HS-5 (cell line): ENCODE results near the gene DDIT3.
"Not testable (repeated sequence)": the region's sequence is repeated elsewhere in the genome, so short reads cannot be mapped to it uniquely, and the experiment has no call there.

Experiments
- DNase-seq: peaks from one replicate; pipeline ENCODE4 v3.0.0-alpha.2; 2012; ENCODE audit warnings: low read depth

DDIT3 gene, protein sequence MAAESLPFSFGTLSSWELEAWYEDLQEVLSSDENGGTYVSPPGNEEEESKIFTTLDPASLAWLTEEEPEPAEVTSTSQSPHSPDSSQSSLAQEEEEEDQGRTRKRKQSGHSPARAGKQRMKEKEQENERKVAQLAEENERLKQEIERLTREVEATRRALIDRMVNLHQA

DNA sequence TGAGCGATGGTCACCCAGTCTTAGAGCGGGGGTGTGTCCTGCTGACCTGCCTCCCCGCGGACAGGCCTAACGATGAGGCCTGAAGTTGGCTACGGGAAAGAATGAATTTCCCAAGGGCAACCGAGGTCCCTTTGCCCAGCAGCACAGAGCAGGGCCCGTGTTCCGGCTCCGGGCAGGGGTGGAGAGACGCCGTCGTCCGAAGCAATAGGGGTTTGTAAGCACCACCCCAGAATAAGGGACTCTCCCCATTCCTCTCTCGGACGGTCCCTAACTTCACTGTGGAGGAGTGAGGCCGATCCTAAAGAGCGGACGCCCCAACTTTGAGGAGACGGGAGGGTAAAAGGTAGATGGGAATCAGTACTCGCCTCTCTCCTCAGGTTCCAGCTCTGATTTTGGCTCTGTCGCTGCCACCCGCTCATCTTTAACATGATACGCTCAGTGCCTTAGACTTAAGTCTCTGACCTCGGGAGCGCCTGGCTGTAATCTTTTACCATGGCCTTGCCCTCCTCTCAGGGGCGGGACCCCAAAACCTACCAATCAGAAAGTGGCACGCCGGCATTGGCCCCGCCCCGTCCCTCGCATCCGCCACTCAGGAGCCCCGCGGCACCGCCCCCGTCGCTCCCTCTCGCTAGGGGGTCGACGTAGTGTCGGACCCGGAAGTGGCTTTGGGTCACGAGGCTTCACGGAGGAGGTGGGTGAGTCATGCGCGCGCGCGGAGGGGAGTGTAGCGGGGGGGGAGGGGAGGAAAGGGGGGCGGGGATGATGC is at the start of gene DDIT3:
TSS of gene DDIT3 (minus strand) at position 462 of the 766 bp plus-strand sequence. CDS start 3,108 bp downstream, outside the sequence.
- DNase-seq = peak; percentile 88

DNA sequence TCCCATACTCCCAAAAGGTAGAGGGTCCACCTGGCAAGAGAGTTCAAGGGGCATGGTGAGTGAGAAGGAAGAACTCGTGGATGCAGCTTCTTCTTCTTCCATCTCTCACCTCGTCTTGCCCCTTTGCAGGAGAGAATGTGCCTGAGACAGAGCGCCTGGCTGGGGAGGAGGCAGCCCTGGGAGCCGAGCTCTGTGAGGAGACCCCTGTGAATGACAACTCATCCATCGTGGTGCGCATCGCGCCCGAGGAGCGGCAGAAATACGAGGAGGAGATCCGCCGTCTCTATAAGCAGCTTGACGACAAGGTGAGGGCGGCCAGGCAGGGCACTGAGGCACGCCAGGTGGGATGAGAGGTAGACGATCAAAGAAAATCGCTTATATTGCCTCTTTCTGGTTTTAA is 49.5 kb upstream of the DDIT3 start:
- no peak for DNase-seq

GRCh38 chr12:57568838-57569237 is 48.5 kb upstream of the DDIT3 start:
- DNase-seq = no peak

- no peak for DNase-seq
Observed at GRCh38 chr12:57564178-57564740, 43.9 kb upstream of the DDIT3 start.

GRCh38 chr12:57563358-57563757 is 43.0 kb upstream of the DDIT3 start:
- DNase-seq = no peak

DNA sequence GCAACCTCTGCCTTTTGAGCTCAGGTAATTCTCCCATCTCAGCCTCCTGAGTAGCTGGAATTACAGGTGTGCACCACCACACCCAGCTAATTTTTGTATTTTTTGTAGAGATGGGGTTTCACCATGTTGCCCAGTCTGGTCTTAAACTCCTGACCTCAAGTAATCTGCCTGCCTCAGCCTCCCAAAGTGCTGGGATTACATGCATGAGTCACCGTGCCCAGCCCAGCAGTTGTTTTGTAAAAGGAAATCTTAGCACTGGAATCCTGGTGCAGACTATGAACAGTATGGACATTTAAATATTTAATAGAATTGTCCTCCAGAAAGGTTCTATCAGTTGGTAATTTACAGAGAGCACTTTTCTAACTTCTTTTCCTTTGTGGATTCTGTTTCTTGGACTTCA is 40.8 kb upstream of the DDIT3 start:
- not testable (repeated sequence) for DNase-seq

DNA sequence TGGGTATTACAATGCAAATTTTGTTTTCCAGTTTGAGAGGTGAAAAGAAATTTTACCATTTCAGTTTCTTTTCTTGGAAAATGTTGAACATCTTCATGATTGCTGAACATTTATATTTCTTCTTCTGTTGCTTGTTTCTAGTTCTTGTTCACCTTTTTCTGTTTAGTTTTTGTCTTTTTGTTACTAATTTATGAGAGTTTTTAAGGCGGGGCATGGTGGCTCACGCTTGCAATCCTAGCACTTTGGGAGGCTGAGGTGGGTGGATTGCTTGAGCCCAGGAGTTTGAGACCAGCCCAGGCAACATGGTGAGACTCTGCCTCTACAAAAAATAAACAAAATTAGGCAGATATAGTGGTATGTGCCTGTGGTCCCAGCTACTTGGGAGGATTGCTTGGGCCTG is 40.2 kb upstream of the DDIT3 start:
- no peak for DNase-seq

DNA sequence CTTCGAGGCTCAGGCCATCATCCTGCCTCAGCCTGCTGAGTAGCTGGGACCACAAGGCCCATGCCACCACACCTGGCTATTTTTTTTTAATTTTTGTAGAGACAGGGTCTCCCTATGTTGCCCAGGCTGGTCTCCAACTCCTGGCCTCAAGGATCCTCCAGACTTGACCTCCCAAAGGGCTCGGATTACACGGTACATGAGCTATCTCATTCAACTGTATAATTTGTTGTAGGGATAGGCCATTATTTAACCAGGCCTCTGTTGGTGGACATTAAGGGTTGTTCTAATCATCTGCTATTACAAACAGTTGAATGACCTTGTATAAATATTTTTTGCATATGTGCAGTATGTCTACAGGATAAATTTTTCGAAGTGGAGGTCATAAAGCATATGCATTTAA is 38.5 kb upstream of the DDIT3 start:
- no peak for DNase-seq

DNA sequence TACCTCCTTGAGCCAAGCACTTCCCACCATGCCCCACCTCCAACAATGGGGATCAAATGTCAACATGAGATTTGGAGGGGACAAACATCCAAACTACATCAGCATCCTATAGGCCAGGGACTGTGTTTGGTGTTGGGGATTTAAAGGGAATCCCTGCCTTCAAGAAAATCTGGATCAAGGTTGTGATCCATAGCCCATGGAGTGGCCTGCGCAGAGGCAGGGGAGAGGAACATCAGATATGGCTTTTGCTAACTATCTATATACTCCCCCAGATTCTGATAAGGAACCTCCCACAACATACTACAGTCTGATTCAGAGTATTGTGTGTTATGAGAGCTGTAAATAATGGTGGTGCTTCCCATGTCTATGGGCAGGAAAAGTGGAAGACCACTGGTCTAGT is 34.6 kb upstream of the DDIT3 start:
- no peak for DNase-seq

- DNase-seq = no peak
Observed at GRCh38 chr12:57554453-57554852, 34.1 kb upstream of the DDIT3 start.

DNA sequence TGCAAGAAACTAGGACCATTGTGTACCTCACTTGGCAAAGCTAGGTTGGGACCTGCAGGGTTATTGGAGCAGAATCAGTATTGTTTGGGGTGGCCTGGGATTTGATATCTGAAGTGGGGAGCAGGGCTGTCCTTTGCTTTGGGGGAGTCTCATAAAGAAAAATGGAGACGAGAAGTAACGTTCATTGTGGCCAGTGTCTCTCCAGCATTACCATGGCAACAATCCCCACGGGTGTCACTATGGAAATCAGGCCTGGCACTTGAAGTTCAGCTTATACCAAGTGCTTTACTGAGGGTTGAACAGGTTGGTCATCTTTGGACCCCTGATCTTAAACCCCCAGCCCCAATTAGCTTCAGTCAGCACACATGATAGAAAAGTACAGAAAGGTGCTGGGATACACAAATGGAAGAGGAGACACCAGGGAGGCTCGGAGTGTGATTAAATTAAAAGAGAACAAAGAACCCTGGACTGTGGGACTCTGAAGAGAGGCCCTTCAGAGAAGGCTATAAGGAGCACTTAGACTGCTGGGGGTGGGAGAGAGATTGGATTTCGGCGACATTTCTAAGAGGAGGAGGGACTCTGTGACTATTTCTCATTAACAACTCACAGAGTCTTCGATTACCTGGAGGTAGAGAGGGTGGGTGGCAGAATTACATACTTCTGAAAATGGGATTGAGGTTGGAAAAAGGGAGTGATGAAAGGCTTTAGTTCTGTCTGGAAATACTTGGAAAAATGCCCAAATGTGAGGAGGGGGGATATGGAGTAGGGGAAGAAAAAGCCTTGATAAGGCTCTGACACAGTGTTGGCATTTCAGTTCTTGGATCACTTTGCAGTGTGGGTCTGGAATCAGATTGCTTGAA is 33.3 kb upstream of the DDIT3 start:
- no peak for DNase-seq

DNA sequence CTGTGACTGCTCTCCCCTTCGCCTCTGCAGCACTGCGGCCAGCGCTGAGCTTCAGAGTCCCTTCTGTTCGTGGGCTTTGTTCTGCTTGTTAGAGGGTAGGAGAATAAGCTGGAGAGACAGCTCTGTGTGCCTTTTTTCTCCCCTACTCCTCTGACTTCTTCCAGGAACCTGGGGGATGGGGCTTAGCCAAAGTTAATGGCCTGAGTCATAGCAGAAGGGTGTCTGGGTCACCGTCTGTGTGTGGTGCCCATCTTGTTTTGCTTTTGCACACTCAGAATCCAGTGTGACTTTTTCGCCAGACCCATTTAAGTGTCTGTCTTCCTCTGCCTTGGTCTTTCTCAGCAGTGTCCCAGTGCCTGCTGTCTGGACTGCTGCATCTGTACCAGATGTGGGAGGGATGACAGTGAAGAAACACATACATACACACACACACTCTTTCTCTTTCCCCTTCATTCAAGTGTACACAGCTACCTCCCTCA is 32.6 kb upstream of the DDIT3 start:
- DNase-seq = no peak

DNA sequence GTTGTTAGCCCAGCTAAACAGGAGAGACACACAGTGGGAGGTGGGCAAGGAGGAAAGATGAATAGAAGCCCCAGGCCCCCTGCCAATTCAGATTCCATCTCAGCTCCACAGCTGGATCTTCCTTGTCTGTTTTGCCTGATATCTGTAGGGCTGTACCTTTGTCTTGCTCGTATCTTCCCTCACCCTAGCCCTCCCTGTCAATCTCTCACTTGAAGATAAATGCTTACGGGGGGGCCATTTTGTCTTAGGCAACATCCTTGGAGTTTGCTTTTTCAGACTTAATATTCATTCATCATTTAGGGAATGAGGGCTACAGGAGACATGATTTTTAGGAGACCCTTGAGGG is 32.0 kb upstream of the DDIT3 start:
- no peak for DNase-seq

- DNase-seq = no peak
Observed at GRCh38 chr12:57551637-57552305, 31.5 kb upstream of the DDIT3 start.

GRCh38 chr12:57550641-57551549 is 30.6 kb upstream of the DDIT3 start:
- DNase-seq = no peak

DNA sequence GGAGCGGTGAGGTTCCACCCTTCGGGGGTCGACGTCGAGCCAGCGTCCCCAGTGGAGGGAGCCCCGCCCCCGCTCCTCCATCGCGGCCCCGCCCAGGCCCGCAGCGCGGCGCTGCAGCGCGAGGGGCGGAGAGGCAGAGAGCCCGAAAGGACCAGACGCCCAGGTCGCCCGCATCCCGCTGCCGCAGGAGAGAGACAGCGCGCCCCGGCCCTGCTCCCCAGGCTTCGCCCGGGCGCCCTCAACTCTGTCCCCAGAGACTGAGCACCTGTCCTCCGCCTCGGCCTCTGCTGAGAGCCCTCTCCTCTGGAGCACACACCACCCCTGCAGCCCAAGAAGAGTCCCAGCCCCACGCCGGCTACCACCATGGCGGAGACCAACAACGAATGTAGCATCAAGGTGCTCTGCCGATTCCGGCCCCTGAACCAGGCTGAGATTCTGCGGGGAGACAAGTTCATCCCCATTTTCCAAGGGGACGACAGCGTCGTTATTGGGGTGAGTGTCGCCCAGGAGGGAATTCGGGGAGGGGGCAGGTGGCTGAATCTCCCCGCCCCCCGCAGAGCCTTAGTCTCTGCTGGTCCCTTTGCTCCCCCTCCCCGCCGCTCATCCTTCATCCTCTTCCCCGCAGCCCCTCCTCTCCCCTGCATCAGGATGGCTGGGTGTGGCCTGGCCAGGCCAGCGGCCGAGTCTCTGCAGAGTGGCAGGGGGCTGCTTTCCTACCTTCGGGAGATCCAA is 29.8 kb upstream of the DDIT3 start, which contains the start of gene KIF5A:
TSS of gene KIF5A (plus strand) at position 136 of the 732 bp plus-strand sequence. CDS start at position 364, 228 bp downstream.
- DNase-seq = no peak

DNA sequence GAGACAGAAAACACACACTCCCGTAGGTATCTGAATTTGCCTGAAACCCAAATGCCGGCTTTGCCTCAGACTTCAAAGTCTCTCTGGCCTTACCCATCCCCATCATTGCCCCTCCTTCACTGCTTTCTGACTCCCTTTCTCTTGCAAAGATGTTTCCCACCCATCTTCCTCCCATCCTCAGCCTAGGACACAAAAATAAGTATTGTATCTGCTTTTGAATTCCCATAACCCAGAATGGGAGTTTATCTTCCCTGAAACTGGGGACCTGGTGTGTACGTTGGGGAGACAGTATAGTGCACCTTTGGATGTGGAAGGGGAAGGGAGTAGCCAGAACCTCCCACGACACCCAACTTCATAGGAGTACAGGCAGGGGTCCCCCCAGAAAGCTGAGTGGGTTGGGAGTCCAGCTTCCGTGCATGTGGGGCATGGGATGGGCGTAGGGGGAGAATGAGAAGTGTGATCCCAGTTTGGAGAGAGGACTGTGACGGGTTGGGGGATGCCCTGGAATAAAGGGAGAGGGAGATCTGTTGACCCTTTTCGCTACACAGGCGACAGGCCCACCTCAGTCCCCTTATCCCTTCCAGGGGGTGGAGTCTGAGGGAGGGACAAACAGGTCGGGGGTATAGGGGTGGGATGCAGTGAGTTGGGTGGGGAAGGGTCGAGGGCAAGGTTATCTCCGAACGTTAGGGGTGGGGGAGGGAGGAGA is 29.0 kb upstream of the DDIT3 start:
- no peak for DNase-seq

GRCh38 chr12:57548488-57548887 is 28.2 kb upstream of the DDIT3 start:
- no peak for DNase-seq

DNA sequence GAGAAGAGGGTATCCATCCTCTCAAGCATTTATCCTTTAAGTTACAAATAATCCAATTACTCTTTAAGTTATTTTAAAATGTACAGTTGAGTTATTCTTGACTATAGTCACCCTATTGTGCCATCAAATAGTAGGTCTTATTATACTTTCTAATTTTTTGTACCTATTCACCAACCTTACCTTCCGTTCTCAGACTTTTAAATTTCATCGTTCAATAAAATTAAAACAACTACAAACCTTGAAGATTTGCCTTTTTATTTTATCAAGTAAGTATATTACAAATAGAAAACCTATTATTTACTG is 27.6 kb upstream of the DDIT3 start:
- DNase-seq = no peak
